NT2/D1 (cell line): ENCODE measurements around the gene RAET1L.

Experiments
- DNase-seq: peaks from one replicate; pipeline ENCODE4 v3.0.0-alpha.2; 2011; ENCODE audit warnings: low read depth, low spot score
- H3K27me3 ChIP-seq: 2 replicates; pipeline ENCODE4 v1.6.0; 2011; ENCODE audit warnings: mild to moderate bottlenecking; ENCODE audit not compliant: insufficient read length, insufficient read depth
- H3K36me3 ChIP-seq: 2 replicates; pipeline ENCODE4 v1.6.1; 2011; ENCODE audit warnings: mild to moderate bottlenecking, low read length, mixed read lengths; ENCODE audit not compliant: insufficient read depth, insufficient read length
- H3K4me1 ChIP-seq: 2 replicates; pipeline ENCODE4 v1.5.1; 2011; ENCODE audit not compliant: insufficient read depth, insufficient read length
- H3K4me3 ChIP-seq: 2 replicates; pipeline ENCODE4 v1.5.1; 2011; ENCODE audit warnings: low read depth; ENCODE audit not compliant: insufficient read length
- H3K9ac ChIP-seq: 2 replicates; pipeline ENCODE4 v1.6.0; 2011; ENCODE audit warnings: low read depth; ENCODE audit not compliant: insufficient read length
- H3K9me3 ChIP-seq: 2 replicates; pipeline ENCODE4 v1.5.1; 2011; ENCODE audit warnings: mild to moderate bottlenecking, low read length; ENCODE audit not compliant: insufficient read depth
- SUZ12 ChIP-seq: IDR thresholded peaks from 2 replicates; pipeline ENCODE4 v1.6.1; 2011; ENCODE audit not compliant: insufficient read length, insufficient read depth; ENCODE audit errors: extremely low read depth
- YY1 ChIP-seq: IDR thresholded peaks from 2 replicates; pipeline ENCODE4 v1.6.1; 2011; ENCODE audit not compliant: insufficient read length, insufficient read depth
- ZNF274 ChIP-seq: IDR thresholded peaks from 2 replicates; pipeline ENCODE4 v1.6.1; 2011; ENCODE audit warnings: mild to moderate bottlenecking, low read depth, low read length

The RAET1L gene

GRCh38 chr6:150056156-150056555 lies 30.8 kb upstream of the RAET1L start:
- no peak overlapping the region for H3K9ac ChIP-seq
- no peaks in the 10 kb centered on the region for H3K9me3 ChIP-seq
- H3K36me3 ChIP-seq, result no peaks in the 10 kb centered on the region
- no peaks in the 10 kb centered on the region for H3K4me1 ChIP-seq
- no peaks in the 10 kb centered on the region for H3K27me3 ChIP-seq
- no peak overlapping the region for H3K4me3 ChIP-seq
- no peak for DNase-seq
- TF ChIP-seq ZNF274 (no peak), SUZ12 (no peak), YY1 (no peak)

GRCh38 chr6:150055131-150055530 lies 29.8 kb upstream of the RAET1L start:
- no peak for DNase-seq
- Histone ChIP-seq H3K9me3 (no peaks in the 10 kb centered on the region), H3K4me3 (no peak overlapping the region), H3K9ac (no peak overlapping the region), H3K36me3 (no peaks in the 10 kb centered on the region), H3K27me3 (no peaks in the 10 kb centered on the region), H3K4me1 (no peaks in the 10 kb centered on the region)
- no peak for TF ChIP-seq ZNF274
- no peak for TF ChIP-seq SUZ12
- no peak for TF ChIP-seq YY1

- no peak for DNase-seq
- H3K27me3 ChIP-seq, result no peaks in the 10 kb centered on the region
- TF ChIP-seq SUZ12 (no peak), ZNF274 (no peak), YY1 (no peak)
- H3K9me3 ChIP-seq, result no peaks in the 10 kb centered on the region
- H3K4me3 ChIP-seq, result no peak overlapping the region
- no peak overlapping the region for H3K9ac ChIP-seq
- no peaks in the 10 kb centered on the region for H3K4me1 ChIP-seq
- no peaks in the 10 kb centered on the region for H3K36me3 ChIP-seq
These were observed 28.1 kb upstream of the RAET1L start for GRCh38 chr6:150053450-150053849.

GRCh38 chr6:150050846-150051245 lies 25.5 kb upstream of the RAET1L start:
- DNase-seq, result no peak
- TF ChIP-seq ZNF274 (no peak), SUZ12 (no peak), YY1 (no peak)
- no peaks in the 10 kb centered on the region for H3K27me3 ChIP-seq

GRCh38 chr6:150048099-150048498 lies 22.8 kb upstream of the RAET1L start:
- H3K9me3 ChIP-seq, result no peaks in the 10 kb centered on the region
- H3K9ac ChIP-seq, result no peak overlapping the region
- no peaks in the 10 kb centered on the region for H3K27me3 ChIP-seq
- H3K36me3 ChIP-seq, result no peaks in the 10 kb centered on the region
- no peak overlapping the region for H3K4me3 ChIP-seq
- no peak for DNase-seq
- no peaks in the 10 kb centered on the region for H3K4me1 ChIP-seq
- TF ChIP-seq ZNF274 (no peak), SUZ12 (no peak), YY1 (no peak)

More at GRCh38 chr6:150050846-150051245, 25.5 kb upstream of the RAET1L start:
- H3K4me3 ChIP-seq, result no peak overlapping the region
- H3K36me3 ChIP-seq, result no peaks in the 10 kb centered on the region
- H3K9ac ChIP-seq, result no peak overlapping the region
- H3K9me3 ChIP-seq, result no peaks in the 10 kb centered on the region
- no peaks in the 10 kb centered on the region for H3K4me1 ChIP-seq

GRCh38 chr6:150046943-150047342 lies 21.6 kb upstream of the RAET1L start:
- Histone ChIP-seq H3K9ac (no peak overlapping the region), H3K4me1 (no peaks in the 10 kb centered on the region), H3K36me3 (no peaks in the 10 kb centered on the region), H3K27me3 (no peaks in the 10 kb centered on the region), H3K9me3 (no peaks in the 10 kb centered on the region), H3K4me3 (no peak overlapping the region)
- no peak for DNase-seq
- no peak for TF ChIP-seq YY1
- TF ChIP-seq SUZ12, result no peak
- no peak for TF ChIP-seq ZNF274

GRCh38 chr6:150044621-150045145 lies 19.4 kb upstream of the RAET1L start:
- no peaks in the 10 kb centered on the region for H3K36me3 ChIP-seq
- DNase-seq, result no peak
- H3K9me3 ChIP-seq, result no peaks in the 10 kb centered on the region
- TF ChIP-seq SUZ12, result no peak
- no peak overlapping the region for H3K9ac ChIP-seq
- H3K4me3 ChIP-seq, result no peak overlapping the region
- H3K4me1 ChIP-seq, result no peaks in the 10 kb centered on the region
- H3K27me3 ChIP-seq, result peaks cover 5% of the 10 kb centered on the region
